GM19043 (cell line): ENCODE data around the gene FHOD3.

Source experiments
- ATAC-seq: cut with Tn5 transposase; IDR thresholded peaks from one replicate; pipeline ENCODE4 v1.9.1; 2021; ENCODE audit warnings: low read depth; ENCODE audit not compliant: unreplicated experiment

Gene FHOD3

GRCh38 chr18:36503477-36503876, 206.0 kb downstream of the FHOD3 start:
- ATAC-seq = no peak

- no peak for ATAC-seq
Observed at GRCh38 chr18:36504928-36505327, 207.4 kb downstream of the FHOD3 start.

GRCh38 chr18:36505665-36506064, 208.2 kb downstream of the FHOD3 start:
- no peak for ATAC-seq

- no peak for ATAC-seq
Observed at GRCh38 chr18:36509646-36510197, 212.2 kb downstream of the FHOD3 start.

- ATAC-seq = no peak
Observed at GRCh38 chr18:36511791-36512352, 214.4 kb downstream of the FHOD3 start.

- no peak for ATAC-seq
Observed at GRCh38 chr18:36513556-36513955, 216.0 kb downstream of the FHOD3 start.

- ATAC-seq = no peak
Observed at GRCh38 chr18:36514778-36515177, 217.3 kb downstream of the FHOD3 start.

GRCh38 chr18:36516258-36516657, 218.7 kb downstream of the FHOD3 start:
- ATAC-seq = no peak

- no peak for ATAC-seq
Observed at GRCh38 chr18:36516726-36517125, 219.2 kb downstream of the FHOD3 start.

GRCh38 chr18:36518839-36519238, 221.3 kb downstream of the FHOD3 start:
- ATAC-seq = no peak

- no peak for ATAC-seq
Observed at GRCh38 chr18:36519358-36519757, 221.8 kb downstream of the FHOD3 start.

GRCh38 chr18:36522509-36522908, 225.0 kb downstream of the FHOD3 start:
- no peak for ATAC-seq

GRCh38 chr18:36525913-36526312, 228.4 kb downstream of the FHOD3 start:
- no peak for ATAC-seq

GRCh38 chr18:36526611-36527010, 229.1 kb downstream of the FHOD3 start:
- no peak for ATAC-seq

GRCh38 chr18:36527051-36527450, 229.5 kb downstream of the FHOD3 start:
- no peak for ATAC-seq

- no peak for ATAC-seq
Observed at GRCh38 chr18:36527740-36528455, 230.4 kb downstream of the FHOD3 start.

GRCh38 chr18:36529747-36530146, 232.2 kb downstream of the FHOD3 start:
- ATAC-seq = no peak

GRCh38 chr18:36530676-36531405, 233.3 kb downstream of the FHOD3 start:
- no peak for ATAC-seq

- ATAC-seq = no peak
Observed at GRCh38 chr18:36531636-36532035, 234.1 kb downstream of the FHOD3 start.

- no peak for ATAC-seq
Observed at GRCh38 chr18:36532394-36532793, 234.9 kb downstream of the FHOD3 start.

- ATAC-seq = no peak
Observed at GRCh38 chr18:36532815-36533214, 235.3 kb downstream of the FHOD3 start.
